Stimulated activated CD4-positive, alpha-beta T cell treated with anti-CD3 and anti-CD28 coated beads, Interleukin-4, amount 100 ng/mL, for 4 hours (primary cell): ENCODE measurements around the gene SDCBP2.
"Not testable (repeated sequence)": the region's sequence is repeated elsewhere in the genome, so short reads cannot be mapped to it uniquely, and the experiment has no call there.

Source experiments
- DNase-seq, 2 experiments: peaks; one replicate each; pipeline ENCODE4 v3.0.0-alpha.2; 2020

Gene SDCBP2

GRCh38 chr20:1357921-1358671, 29.2 kb upstream of the SDCBP2 start:
- DNase-seq = peak in 1 of 2 experiments; percentile 15

DNA sequence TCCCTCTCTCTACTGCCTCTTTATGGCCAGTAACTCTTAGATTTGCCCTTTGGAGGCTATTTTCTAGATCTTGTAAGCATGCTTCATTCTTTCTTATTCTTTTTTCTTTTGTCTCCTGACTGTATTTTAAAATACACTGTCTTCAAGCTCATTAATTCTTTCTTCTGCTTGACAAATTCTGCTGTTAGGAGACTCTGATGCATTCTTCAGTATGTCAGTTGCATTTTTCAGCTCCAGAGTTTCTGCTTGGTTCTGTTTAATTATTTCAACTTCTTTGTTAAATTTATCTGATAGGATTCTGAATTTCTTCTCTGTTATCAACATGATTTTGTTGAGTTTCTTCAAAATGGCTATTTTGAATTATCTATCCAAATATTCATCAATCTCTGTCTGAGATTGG, 25.0 kb upstream of the SDCBP2 start:
- DNase-seq = no peak

DNA sequence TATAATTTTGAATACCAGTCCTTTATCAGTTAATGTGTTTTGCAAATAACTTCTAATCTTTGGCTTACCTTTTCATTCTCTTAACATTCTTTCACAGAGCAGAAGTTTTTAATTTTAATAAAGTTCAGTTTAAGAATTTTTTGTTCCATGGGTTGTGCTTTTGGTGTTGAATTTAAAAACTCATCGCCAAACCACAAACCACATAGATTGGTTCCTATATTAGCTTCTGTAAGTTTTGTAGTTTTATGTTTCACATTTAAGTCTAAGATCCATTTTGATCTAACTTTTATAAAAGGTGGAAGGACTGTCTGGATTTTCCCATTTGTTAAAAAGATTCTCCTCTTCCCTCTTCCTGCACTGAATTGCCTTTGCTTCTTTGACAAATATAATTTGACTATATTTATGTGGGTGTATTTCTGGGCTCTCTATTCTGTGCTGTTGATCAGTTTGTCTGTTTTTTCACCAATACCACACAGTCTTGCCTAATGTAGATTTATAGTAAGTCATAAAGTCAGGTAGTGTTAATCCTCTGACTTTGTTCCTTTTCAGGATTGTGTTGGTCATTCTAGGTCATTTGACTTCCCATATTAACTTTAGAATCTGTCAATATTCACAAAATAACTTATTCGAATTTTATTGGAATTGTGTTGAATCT, 17.5 kb upstream of the SDCBP2 start:
- no peak for DNase-seq

GRCh38 chr20:1345756-1346093, 16.8 kb upstream of the SDCBP2 start:
- DNase-seq = no peak

GRCh38 chr20:1345030-1345755, 16.3 kb upstream of the SDCBP2 start:
- no peak for DNase-seq

- not testable (repeated sequence) for DNase-seq
Measured at GRCh38 chr20:1343446-1344124, 14.6 kb upstream of the SDCBP2 start.

GRCh38 chr20:1341561-1342265, 12.8 kb upstream of the SDCBP2 start:
- DNase-seq = no peak

- DNase-seq = no peak
Measured at GRCh38 chr20:1338801-1339200, 9.9 kb upstream of the SDCBP2 start.

DNA sequence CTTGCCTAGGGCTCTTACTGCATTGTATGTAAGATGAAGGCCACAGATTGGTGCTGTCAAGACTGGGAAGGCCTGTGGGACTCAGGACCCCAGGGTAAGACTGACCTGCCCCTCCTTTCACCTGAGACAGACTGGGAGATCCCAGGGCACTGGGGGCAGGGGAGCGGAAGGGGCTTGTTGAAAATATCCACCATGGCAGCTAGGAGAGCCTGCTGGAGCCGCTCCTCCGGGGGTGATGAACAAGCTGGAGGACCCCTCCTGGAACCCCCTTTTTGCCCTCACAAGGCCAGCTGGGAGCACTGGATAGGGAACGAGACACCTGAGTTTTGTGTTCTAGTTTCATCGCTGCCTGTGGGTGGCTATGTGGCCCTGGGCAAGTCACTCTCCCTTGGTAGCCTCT, 9.2 kb upstream of the SDCBP2 start:
- no peak for DNase-seq

DNA sequence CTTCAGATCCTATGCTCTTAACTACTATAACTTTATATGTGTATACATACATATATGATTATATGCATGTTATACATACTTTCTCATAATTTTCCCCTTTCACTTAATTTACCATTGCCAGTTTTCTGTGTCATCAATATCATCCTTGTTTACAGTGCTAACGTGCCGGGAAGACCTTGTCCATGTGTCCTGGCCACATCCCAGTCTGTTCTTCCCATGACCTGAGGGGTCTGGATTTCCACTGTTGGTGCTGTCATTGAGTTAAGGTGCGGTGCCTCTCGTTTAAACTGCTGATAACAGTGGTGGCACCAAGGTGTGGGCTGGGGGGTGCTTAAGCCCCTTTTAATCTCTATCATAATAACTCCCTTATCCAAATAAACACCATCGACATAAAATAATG, 8.5 kb upstream of the SDCBP2 start:
- DNase-seq = no peak

DNA sequence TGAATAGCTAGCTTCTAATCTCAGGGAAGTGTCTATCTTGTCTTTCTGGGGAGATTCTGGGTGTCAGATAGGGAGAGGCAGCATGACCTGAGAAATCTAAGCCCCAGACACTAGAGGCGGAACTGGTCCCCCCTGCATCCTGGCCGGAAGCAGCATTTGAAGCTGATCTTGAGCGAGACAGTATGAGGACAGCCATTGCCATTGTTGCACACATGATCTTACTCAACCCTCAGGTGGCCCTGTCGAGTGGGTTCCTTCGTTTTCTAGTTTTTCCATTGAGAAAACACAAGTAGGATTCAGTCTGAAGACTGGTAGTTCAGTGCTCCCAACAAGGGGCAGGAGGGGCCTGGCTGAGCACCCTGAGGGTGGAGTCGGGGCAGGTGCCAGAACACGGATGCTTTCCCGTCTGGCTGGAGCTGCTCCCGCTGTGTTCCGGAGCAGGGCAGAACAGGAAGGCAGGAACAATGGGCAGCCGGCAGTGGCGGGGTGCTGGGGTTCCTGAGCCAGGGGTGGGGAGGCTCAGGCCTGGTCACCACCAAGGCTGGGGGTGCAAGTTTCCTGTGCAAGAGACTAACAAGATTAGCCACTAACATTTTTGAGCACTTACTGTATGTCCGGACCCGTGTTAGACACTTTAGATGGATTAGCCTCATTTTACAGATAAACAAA, 7.9 kb upstream of the SDCBP2 start:
- no peak for DNase-seq

DNA sequence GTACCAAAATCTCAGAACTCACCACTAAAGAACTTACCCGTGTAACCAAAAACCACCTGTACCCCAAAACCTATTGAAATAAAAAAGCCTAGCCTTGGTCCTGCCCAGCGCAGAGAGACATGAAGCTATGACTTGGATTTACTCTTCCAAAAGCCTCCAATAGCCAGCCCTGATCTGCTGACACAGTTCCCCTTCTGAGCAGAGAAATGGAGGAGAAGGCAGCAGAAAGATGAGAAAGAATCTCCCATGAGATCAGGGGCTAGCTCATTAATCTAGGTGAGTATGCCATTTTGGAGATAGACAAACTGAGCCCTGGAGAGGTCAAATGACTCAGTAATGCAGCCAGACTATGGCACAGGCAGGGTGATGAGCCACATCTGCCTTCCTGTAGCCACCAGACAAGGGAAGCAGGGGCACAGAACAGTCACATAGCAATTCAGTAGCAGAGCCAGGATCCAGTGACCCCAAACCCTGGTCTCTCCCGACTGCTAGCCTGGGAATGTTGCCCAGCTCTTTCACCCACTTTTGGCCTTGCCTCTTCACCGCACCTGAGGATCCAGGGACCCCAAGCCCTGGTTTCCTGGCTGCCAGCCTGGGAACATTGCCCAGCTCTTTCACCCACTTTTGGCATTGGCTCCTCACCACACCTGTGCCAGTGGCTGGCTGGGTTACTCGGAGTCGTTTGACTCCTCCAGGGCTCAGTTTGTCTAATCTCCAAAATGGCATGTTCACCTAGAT, 7.2 kb upstream of the SDCBP2 start:
- no peak for DNase-seq

DNA sequence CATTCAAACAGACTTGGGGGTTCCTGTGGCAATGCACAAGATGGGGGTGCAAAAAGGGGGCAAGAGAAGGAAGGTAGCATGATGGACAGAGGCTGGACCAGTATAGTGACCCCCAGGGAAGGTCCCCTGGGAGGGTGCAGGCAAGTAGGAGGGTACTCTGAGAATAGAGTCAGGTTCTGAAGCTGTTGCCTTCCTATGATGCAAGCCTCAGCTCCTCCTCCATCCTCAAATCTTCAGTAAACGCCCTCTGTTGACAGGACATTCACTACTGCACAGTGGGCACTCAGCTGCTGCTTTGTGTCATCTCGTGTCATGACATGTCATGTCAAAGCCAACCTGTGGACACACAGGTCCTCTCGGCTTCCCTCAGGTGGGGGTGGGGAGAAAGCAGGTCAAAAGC, 5.8 kb upstream of the SDCBP2 start:
- DNase-seq = no peak

- DNase-seq = no peak
Measured at GRCh38 chr20:1334370-1334731, 5.4 kb upstream of the SDCBP2 start.

DNA sequence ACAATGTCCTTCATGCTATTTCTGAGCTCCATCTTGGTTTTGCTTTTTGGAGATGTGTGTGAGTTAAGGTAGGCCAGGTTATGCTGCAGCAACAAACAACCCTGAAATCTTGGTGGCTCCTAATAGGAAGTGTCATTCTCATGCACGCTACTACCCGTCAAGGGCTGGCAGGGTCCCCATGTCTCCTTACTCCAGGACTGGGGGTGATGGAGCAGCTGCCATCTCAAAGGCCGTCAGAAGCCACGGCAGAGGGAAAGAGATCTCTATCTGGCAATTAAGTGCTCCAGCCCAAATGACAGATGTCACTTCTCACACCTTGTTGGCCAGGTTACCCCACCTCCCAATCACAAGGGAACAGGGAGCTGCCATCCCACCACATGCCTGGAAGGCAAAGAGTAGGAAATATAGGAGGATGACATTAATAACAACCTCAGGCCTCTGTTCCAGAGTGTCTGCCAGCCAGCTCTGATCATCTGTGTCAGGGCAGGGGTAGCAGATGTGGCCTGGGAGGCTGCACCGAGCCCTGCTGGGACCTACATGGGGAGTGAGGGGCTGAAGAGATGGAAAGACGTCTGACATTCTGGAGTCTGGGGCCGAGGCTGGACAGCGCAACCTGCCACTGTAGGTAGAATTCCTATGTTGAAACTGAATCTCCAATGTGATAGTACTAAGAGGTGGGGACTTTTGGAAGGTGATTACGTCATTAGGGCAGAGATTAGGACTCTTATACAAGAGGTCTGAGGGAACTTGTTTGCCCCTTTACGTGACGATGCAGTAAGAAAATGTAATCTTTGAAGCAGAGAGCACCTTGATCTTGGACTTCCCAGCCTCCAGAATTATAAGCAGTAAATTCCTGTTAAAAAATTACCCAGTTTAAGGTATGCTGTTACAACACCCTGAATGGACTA, 4.8 kb upstream of the SDCBP2 start:
- DNase-seq = no peak

- no peak for DNase-seq
Measured at GRCh38 chr20:1332749-1333300, 3.9 kb upstream of the SDCBP2 start.

DNA sequence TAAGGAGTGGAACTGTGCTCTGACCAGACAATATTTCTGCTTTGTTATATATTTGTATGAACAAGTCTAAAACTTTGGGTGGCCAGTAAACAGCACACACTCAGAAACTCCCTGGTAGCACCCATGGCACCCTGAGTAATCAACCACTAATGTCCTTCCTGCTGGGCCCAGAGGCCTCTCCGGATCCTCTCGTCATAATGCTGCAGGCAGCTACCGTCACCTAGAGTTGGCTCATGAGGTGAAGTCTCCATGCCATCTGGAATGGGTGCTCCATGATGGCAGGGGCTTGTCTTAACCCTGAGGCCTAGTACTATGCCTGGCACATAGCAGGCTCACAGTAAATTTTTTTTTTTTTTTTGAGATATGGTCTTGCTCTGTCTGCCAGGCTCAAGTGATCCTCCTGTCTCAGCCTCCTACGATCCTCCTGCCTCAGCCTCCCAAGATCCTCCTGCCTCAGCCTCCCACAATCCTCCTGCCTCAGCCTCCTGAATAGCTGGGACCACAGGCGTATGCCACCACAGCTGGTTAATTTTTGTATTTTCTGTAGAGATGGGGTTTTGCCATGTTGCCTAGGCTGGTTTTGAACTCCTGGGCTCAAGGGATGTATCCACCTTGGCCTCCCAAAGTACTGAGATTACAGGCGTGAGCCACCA, 3.0 kb upstream of the SDCBP2 start:
- no peak for DNase-seq

GRCh38 chr20:1331101-1331500, 2.2 kb upstream of the SDCBP2 start:
- DNase-seq = no peak

DNA sequence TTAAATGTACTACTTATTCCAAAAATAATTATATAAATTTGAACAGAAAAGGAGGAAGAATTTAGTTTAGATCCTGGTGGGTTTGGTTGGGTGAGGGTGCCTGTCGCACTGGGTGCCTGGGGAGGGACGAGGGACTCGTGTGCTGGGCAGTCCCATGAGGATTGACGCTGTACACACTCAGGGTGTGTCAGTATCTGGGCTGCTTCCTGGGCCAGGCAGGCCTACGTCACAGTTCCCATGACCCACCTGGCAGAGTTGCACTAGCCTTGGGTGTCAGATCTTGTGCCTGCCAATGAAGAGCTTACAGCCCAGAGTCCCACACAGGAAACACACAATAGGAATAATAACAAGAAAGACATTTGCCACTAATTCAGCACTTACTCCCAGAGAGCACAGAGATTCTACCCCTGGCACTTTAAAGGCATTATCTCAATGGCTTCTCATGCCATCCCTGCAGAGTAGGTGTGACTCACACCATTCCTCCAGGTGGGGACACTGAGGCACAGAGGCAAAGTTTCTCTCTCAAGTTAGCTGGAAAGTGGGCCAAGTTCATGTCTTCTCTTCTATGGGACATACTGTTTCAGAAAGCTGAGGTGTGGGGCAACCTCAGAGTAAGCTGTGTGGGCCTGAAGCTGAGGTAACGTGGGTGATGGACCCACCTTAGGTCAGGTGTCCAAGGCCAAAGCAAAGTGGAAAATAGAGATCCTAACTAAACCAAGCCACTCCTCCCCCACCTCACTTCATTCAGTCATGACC, 1.3 kb upstream of the SDCBP2 start:
- DNase-seq = peak in 1 of 2 experiments; percentile 58
